ENCODE results near the gene NLGN1. TPM values are rescaled to one million over a fixed set of nuclear protein-coding genes. Genes with fewer than 3 reads are reported as not detected.

NLGN1 gene
- total and polyA plus RNA-seq, 11 donors: 1.8 to 27.6 (median 15.5) TPM

DNA sequence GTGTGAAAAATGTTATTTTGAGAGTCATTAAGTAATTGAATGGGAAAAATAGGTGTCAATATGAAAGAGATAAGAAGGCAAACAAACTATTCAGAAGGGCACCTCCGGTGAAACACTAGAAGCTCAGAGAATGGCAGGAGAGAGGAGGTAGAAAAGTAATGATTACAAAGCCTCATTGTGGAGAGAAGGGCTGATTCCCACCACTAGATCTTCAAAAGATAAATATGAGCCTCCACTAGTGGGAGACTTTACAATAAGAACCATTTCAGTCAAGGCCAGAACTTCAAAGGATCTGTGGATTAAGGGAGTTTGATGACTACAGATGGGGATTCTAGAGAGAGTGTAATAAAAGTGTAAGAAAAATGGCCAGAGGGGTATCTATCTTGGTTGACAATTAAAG is 535.6 kb downstream of the NLGN1 start:
- H3K27me3 ChIP-seq: no peaks in the 10 kb centered on the region
- H3K4me1 ChIP-seq: no peaks in the 10 kb centered on the region
- no peak for ATAC-seq
- WGBS, 4 donors: 76 to 95% (median 83%) methylated on average over 1 of the region's 1 CpG
- no peak for DNase-seq
- H3K4me3 ChIP-seq: no peak overlapping the region
- no peaks in the 10 kb centered on the region for H3K9me3 ChIP-seq
- TF ChIP-seq, protein P1, sequence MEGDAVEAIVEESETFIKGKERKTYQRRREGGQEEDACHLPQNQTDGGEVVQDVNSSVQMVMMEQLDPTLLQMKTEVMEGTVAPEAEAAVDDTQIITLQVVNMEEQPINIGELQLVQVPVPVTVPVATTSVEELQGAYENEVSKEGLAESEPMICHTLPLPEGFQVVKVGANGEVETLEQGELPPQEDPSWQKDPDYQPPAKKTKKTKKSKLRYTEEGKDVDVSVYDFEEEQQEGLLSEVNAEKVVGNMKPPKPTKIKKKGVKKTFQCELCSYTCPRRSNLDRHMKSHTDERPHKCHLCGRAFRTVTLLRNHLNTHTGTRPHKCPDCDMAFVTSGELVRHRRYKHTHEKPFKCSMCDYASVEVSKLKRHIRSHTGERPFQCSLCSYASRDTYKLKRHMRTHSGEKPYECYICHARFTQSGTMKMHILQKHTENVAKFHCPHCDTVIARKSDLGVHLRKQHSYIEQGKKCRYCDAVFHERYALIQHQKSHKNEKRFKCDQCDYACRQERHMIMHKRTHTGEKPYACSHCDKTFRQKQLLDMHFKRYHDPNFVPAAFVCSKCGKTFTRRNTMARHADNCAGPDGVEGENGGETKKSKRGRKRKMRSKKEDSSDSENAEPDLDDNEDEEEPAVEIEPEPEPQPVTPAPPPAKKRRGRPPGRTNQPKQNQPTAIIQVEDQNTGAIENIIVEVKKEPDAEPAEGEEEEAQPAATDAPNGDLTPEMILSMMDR (IDR thresholded peaks at IDR 0.05): no peak
- no peak for TF ChIP-seq POLR2A (IDR thresholded peaks at IDR 0.05)
- no peak overlapping the region for H3K27ac ChIP-seq
- intact Hi-C loops (cut with DNase I): no loop called here
- no peaks in the 10 kb centered on the region for H3K36me3 ChIP-seq

DNA sequence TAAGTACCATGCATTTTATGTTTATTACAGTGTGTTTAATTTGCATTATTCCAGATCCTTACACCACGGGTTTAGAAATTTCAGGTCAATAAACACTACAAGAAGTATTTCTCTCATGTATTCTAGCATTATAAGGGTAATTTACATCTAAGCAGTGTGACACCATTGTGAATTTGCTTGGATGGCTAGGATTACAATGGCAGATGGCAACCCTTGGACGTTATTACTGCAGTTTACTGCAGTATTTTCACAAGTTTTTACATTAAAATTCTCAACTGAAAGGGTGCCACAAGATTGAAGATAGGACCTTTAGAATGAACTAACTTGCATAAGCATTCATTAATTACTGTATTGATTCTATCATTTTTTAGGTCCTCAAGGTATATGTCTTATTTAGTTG is 538.8 kb downstream of the NLGN1 start:
- TF ChIP-seq, protein P1 (IDR thresholded peaks at IDR 0.05): no peak
- TF ChIP-seq POLR2A (IDR thresholded peaks at IDR 0.05): no peak
- Histone ChIP-seq H3K4me1 (peaks cover 0 to 6% (median 0%) of the 10 kb centered on the region in 12 donors), H3K9me3 (no peaks in the 10 kb centered on the region), H3K36me3 (no peaks in the 10 kb centered on the region), H3K4me3 (no peak overlapping the region), H3K27ac (no peak overlapping the region), H3K27me3 (no peaks in the 10 kb centered on the region)
- WGBS, 4 donors: 64 to 90% (median 84%) methylated on average over 2 of the region's 2 CpGs
- DNase-seq: no peak
- ATAC-seq: no peak
- intact Hi-C loops (cut with DNase I): no loop called here

GRCh38 chr3:173938159-173938558 is 540.6 kb downstream of the NLGN1 start:
- peaks cover 0 to 6% (median 0%) of the 10 kb centered on the region in 12 donors for H3K4me1 ChIP-seq
- no peaks in the 10 kb centered on the region for H3K27me3 ChIP-seq
- TF ChIP-seq, protein P1 (IDR thresholded peaks at IDR 0.05): no peak
- no peak for TF ChIP-seq POLR2A (IDR thresholded peaks at IDR 0.05)
- no peaks in the 10 kb centered on the region for H3K36me3 ChIP-seq
- 57 to 69% (median 58%) methylated on average over 4 of the region's 4 CpGs for WGBS, 4 donors
- intact Hi-C loops (cut with DNase I): no loop called here
- H3K4me3 ChIP-seq: no peak overlapping the region
- no peak for DNase-seq
- no peaks in the 10 kb centered on the region for H3K9me3 ChIP-seq
- H3K27ac ChIP-seq: no peak overlapping the region
- ATAC-seq: no peak

GRCh38 chr3:173938616-173939015 is 541.1 kb downstream of the NLGN1 start:
- no peak for ATAC-seq
- intact Hi-C loops (cut with DNase I): no loop called here

More at GRCh38 chr3:173938616-173939015, 541.1 kb downstream of the NLGN1 start:
- peaks cover 0 to 6% (median 0%) of the 10 kb centered on the region in 12 donors for H3K4me1 ChIP-seq
- no peaks in the 10 kb centered on the region for H3K27me3 ChIP-seq
- H3K9me3 ChIP-seq: no peaks in the 10 kb centered on the region
- no peaks in the 10 kb centered on the region for H3K36me3 ChIP-seq
- H3K4me3 ChIP-seq: no peak overlapping the region
- no peak overlapping the region for H3K27ac ChIP-seq
- no peak for TF ChIP-seq POLR2A (IDR thresholded peaks at IDR 0.05)
- TF ChIP-seq, protein P1 (IDR thresholded peaks at IDR 0.05): no peak
- WGBS, 4 donors: 58 to 77% (median 71%) methylated on average over 2 of the region's 2 CpGs
- DNase-seq: no peak

Measured in heart left ventricle (tissue), 16 donors.